ENCODE results near the gene PAIP2.

PAIP2 gene

DNA sequence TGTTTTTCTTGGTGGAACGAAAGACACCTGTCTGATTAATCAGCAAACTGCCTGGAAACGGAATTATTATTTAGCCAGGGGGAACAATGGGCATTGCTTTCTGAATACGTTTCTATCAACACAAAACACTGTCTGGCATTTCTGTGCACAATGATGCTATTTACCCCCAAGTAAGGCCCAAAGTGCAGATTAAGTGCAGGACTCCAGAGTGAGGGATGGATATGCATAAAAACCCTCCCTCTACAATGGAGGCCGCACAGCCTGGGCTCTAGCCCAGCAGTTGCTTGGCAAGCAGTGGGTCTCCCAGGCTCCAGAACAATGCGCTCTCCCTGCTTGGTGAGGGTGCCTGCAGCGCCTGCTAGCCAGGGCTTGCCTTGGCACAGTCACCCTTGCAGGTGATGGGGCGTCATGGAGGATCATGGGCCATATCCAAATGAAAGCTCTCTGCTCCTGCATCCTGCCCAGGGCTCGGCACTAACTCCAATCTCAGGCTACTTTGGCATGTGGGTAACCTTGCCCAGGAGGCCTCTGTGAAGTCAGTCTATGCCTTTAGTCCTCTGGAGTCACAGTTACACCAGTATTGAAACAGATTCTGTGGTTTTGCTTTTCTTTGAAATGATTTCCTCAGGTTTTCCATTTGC, 73.7 kb downstream of the PAIP2 start:
- TF ChIP-seq TAF1 (IDR thresholded peaks at IDR 0.05; ENCODE audit: borderline replicate concordance, insufficient read depth, low read length) (no peak), POLR2AphosphoS5 (IDR thresholded peaks at IDR 0.05; ENCODE audit: low read depth, low read length) (no peak), SIN3A (IDR thresholded peaks at IDR 0.05; ENCODE audit: borderline replicate concordance, insufficient read depth, low read length) (no peak), FOXP2 (optimal IDR thresholded peaks at IDR 0.05; ENCODE audit: borderline replicate concordance, extremely low read depth, extremely low read length, insufficient read depth) (no peak)
- TF ChIP-seq, protein P1, sequence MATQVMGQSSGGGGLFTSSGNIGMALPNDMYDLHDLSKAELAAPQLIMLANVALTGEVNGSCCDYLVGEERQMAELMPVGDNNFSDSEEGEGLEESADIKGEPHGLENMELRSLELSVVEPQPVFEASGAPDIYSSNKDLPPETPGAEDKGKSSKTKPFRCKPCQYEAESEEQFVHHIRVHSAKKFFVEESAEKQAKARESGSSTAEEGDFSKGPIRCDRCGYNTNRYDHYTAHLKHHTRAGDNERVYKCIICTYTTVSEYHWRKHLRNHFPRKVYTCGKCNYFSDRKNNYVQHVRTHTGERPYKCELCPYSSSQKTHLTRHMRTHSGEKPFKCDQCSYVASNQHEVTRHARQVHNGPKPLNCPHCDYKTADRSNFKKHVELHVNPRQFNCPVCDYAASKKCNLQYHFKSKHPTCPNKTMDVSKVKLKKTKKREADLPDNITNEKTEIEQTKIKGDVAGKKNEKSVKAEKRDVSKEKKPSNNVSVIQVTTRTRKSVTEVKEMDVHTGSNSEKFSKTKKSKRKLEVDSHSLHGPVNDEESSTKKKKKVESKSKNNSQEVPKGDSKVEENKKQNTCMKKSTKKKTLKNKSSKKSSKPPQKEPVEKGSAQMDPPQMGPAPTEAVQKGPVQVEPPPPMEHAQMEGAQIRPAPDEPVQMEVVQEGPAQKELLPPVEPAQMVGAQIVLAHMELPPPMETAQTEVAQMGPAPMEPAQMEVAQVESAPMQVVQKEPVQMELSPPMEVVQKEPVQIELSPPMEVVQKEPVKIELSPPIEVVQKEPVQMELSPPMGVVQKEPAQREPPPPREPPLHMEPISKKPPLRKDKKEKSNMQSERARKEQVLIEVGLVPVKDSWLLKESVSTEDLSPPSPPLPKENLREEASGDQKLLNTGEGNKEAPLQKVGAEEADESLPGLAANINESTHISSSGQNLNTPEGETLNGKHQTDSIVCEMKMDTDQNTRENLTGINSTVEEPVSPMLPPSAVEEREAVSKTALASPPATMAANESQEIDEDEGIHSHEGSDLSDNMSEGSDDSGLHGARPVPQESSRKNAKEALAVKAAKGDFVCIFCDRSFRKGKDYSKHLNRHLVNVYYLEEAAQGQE (IDR thresholded peaks at IDR 0.05; ENCODE audit: insufficient read depth in 1 of 2, low read depth in 2 of 2, low read length in 2 of 2): no peak

DNA sequence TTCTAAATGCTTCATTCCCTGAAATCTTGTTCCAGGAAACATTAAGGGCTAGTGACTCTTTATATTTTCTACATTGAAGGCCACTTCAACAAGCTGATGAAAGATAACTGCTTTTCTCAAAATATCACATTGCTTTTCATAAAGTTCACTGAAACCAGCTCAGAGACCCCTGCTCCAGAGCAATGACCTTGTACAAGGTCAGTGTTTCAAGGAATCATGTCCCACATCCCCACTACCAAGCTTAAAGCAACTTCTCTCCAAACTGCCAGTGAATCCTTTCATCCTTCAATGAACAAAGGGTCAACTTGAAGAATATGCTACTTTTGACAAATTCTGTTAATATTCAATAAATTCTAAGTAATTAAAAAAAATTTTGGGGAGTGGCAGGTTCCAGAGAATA, 74.2 kb downstream of the PAIP2 start:
- TF ChIP-seq, protein P1 (IDR thresholded peaks at IDR 0.05; ENCODE audit: insufficient read depth in 1 of 2, low read depth in 2 of 2, low read length in 2 of 2): no peak
- TF ChIP-seq SIN3A (IDR thresholded peaks at IDR 0.05; ENCODE audit: borderline replicate concordance, insufficient read depth, low read length): no peak
- no peak for TF ChIP-seq TAF1 (IDR thresholded peaks at IDR 0.05; ENCODE audit: borderline replicate concordance, insufficient read depth, low read length)
- no peak for TF ChIP-seq FOXP2 (optimal IDR thresholded peaks at IDR 0.05; ENCODE audit: borderline replicate concordance, extremely low read depth, extremely low read length, insufficient read depth)
- no peak for TF ChIP-seq POLR2AphosphoS5 (IDR thresholded peaks at IDR 0.05; ENCODE audit: low read depth, low read length)

DNA sequence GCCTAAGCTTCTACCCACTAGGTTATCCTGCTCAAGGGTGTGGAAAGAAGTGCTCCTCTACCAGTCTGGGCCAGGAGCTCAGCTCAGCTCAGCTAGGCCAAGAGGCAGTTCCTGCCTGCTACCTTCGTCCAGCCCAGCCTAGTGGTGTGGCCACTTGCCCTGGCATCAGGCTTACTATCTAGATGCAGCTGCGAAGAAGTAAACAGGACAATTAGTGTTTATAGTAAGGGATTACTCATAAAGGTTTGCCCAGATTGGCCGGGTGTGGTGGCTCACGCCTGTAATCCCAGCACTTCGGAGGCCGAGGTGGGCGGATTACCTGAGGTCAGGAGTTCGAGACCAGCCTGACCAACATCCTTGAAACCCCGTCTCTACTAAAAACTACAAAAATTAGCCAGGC, 75.0 kb downstream of the PAIP2 start:
- TF ChIP-seq SIN3A (IDR thresholded peaks at IDR 0.05; ENCODE audit: borderline replicate concordance, insufficient read depth, low read length) (no peak), TAF1 (IDR thresholded peaks at IDR 0.05; ENCODE audit: borderline replicate concordance, insufficient read depth, low read length) (no peak), POLR2AphosphoS5 (IDR thresholded peaks at IDR 0.05; ENCODE audit: low read depth, low read length) (no peak), FOXP2 (optimal IDR thresholded peaks at IDR 0.05; ENCODE audit: borderline replicate concordance, extremely low read depth, extremely low read length, insufficient read depth) (no peak)
- TF ChIP-seq, protein P1 (IDR thresholded peaks at IDR 0.05; ENCODE audit: insufficient read depth in 1 of 2, low read depth in 2 of 2, low read length in 2 of 2): no peak

DNA sequence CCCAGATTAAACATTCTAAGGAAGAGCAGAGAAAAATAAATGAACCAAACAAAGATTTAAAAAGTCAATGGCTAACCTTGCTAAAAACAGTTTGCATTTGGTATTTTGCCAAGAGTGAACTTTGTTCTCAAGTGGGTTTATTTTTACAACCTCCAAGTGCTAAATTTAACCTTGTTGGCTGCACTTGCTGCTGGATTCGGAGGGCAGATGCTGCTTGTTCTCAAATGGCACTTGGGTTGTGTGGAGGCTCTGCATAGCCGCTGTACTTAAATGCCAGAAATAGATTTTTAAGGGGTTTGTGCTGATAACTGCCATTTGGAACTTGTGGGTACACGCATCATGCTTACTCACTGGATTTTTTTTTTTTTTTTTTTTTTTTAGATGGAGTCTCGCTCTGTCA, 75.6 kb downstream of the PAIP2 start:
- TF ChIP-seq, protein P1 (IDR thresholded peaks at IDR 0.05; ENCODE audit: insufficient read depth in 1 of 2, low read depth in 2 of 2, low read length in 2 of 2): no peak
- TF ChIP-seq POLR2AphosphoS5 (IDR thresholded peaks at IDR 0.05; ENCODE audit: low read depth, low read length): no peak
- no peak for TF ChIP-seq SIN3A (IDR thresholded peaks at IDR 0.05; ENCODE audit: borderline replicate concordance, insufficient read depth, low read length)
- TF ChIP-seq TAF1 (IDR thresholded peaks at IDR 0.05; ENCODE audit: borderline replicate concordance, insufficient read depth, low read length): no peak
- no peak for TF ChIP-seq FOXP2 (optimal IDR thresholded peaks at IDR 0.05; ENCODE audit: borderline replicate concordance, extremely low read depth, extremely low read length, insufficient read depth)
